NCI-H345 treated with DMSO at 0.1 percent for 48 hours (cell line): ENCODE results near the gene NEDD4L.
"Not testable (repeated sequence)": the region's sequence is repeated elsewhere in the genome, so short reads cannot be mapped to it uniquely, and the experiment has no call there.

ENCODE experiments used
- DNase-seq: peaks from one replicate; lab custom pipeline; 2025; ENCODE audit not compliant: unreplicated experiment; lab: John Stamatoyannopoulos, UW

Gene NEDD4L

GRCh38 chr18:58362829-58363271, 318.8 kb downstream of the NEDD4L start:
- no peak for DNase-seq

DNA sequence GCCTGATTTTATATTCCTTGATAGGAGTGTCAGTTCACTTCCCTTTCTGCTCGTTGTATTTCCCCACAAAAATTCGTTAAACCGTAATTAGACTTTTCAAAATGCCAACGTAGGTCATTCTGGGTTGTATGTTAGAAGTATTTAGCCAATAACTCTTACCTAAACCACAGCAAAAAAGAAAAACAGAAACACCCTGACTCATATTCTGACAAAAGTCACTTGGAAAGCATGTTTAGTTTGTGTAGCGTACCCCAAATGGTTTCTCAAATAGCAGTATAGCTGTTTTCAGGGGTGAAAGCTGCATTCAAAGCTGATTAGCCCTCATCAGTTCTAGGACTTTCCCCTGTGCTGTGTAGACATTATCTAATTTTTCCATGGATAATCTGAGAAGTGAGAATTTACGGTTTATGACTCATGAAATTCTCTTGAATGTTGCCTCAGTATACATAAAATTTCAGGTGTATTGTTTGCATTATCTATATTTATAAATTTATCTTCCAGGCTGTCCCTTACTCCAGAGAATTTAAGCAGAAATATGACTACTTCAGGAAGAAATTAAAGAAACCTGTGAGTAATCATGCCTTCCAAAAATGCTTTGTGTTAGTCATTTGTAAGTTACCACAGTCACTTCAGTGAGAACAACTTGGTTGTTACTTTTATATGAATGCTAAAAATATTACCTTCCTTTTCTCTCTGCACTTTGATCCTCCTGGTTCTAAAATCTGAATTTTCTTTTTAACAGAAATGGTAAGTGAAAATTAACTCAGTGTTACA, 319.9 kb downstream of the NEDD4L start:
- DNase-seq: no peak

GRCh38 chr18:58364876-58365528, 321.0 kb downstream of the NEDD4L start:
- DNase-seq: no peak

- DNase-seq: no peak
These were observed 323.6 kb downstream of the NEDD4L start for GRCh38 chr18:58367425-58368140.

DNA sequence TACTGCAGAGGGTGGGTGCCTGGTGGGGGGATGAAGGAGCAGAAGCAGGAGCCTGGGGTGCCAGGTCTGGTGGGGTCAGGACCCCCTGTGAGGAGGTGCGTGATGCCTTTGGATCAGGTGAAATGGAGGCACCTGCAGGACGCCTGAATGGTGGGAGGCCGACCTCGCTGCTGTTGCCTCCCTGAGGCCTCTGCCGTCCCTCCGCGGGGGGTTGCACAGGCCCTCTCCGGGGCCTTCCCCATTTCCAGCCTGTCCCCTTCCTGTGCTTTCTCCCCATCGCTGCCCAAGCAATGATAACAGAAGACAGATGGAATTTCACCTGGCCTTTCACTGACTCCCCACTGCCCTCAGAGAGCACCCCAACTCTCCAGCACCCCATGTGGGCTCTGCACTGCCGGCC, 325.6 kb downstream of the NEDD4L start:
- DNase-seq: no peak

- no peak for DNase-seq
These were observed 326.1 kb downstream of the NEDD4L start for GRCh38 chr18:58370038-58370580.

DNA sequence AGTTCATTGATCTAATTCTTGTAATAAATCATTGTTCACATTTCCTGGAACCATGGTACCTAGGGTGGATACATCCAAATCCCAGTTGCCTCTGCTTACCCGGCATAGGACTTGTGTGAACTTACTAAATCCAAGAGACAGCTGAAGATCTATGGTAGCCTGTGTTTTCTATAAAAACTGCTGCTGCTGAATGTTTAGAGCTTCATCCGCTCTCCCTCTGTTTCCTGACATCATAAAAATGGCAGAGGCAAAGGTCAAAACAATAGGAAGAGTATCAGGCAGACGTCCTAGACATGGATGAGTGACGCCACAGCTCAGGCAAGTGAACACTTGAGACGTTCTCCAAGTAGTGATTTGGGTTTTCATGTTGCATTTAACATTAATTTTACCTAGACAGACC, 326.6 kb downstream of the NEDD4L start:
- DNase-seq: no peak

GRCh38 chr18:58373481-58373880, 329.5 kb downstream of the NEDD4L start:
- no peak for DNase-seq

DNA sequence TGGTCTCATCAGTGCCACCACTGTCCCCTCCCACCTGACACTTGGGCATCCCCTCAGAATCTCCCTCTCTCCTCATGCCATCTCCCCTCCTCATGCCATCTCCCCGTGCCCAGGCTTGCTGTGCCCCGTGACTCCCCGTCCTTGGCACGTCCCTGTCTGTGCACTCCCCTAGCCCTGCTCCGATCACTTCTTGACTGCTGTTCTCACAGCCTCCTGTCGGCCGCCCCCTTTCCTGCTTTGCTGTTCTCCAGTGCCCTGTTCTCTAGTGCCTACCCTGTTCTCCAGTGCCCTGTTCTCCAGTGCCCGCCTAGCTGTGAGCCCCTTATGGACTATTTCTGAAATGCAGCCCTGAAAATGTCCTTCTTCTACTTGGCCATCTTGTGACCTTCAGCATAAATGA, 331.0 kb downstream of the NEDD4L start:
- no peak for DNase-seq

- DNase-seq: no peak
These were observed 334.7 kb downstream of the NEDD4L start for GRCh38 chr18:58378411-58379379.

DNA sequence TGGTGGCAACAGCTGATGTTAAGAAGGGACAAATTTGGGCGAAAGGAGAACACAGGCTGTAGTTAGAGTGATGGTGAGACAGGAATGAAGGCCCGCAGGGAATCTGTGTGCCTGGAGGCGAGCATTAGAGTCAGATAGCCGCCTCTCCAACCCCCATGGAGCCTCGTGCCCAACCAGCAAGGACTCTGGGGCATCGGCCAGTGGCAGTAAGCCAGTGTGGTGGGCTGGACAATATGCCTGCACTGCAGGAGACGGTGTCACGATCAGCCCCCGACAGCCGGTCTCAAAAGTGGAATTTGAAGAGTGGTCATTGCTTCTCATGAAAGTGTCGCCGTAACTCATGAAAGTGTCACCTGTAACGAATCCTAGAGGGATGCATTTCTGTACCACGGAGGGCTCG, 335.4 kb downstream of the NEDD4L start:
- no peak for DNase-seq

DNA sequence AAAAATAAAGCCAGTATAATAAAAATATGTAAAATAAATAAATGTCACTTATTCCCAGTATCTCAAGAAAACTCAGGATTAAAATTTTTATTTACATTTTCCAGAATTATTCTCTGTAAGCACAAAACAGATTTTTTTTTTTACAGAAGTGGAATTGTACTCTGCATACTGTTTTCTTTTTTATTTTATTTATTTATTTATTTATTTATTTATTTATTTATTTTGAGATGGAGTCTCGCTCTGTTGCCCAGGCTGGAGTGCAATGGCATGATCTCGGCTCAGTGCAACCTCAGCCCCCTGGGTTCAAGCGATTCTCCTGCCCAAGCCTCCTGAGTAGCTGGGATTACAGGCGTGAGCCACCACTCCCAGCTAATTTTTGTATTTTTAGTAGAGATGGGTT, 336.1 kb downstream of the NEDD4L start:
- DNase-seq: not testable (repeated sequence)

DNA sequence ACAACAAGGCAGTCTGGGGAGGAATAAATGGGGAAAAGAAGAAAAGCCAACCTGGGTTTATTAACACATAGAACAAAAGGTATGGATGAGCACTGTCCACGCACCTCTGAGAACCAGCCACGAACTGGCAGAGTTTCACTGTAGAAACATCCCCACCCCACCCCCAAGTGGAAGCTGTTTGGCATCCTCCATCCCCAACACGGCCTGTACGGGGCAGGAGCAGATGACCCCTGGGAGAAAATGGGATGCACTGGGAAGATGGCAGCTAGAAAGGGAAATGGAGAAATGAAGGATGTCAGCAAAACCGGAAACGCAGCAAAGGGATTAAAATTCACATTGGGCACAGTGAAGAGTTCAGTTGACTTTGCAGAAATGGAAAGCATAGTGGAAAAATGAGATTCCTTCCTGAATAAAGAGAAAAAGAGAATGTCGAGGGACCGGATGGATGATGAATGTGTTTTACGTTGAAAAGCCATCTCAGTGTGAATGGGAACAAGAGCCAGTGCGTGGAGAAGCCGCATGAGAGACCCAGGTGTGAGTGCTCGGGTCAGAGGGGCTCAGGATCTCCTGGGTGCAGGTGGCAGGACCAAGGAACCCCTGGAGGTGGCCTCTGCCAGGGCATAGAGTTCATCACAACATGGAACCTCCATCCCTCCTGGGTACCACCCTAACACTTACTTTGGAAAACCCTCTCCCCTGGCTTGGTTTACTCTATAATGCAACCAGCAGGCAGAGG, 337.8 kb downstream of the NEDD4L start:
- no peak for DNase-seq

DNA sequence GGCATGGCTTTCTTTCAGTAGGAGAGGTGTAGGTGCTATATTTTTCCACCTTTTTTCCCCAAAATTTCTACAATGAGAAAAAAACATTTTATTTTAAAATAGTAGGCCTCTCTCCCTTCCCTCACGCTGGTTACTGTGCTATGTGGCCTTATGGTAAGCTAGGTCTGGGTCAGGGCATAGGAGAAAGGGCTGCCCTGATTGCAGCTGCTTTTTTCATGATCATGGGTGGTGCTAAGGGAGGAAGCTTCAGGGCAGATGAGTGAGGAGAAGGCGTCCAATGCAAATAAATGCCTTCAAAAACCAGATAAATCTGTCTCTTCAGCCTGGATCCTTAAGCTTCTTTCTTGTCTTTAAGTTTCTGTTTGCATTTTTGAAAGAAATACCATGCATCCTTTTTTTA, 338.4 kb downstream of the NEDD4L start:
- no peak for DNase-seq

GRCh38 chr18:58385472-58385871, 341.4 kb downstream of the NEDD4L start:
- no peak for DNase-seq

GRCh38 chr18:58386780-58387179, 342.8 kb downstream of the NEDD4L start:
- no peak for DNase-seq

DNA sequence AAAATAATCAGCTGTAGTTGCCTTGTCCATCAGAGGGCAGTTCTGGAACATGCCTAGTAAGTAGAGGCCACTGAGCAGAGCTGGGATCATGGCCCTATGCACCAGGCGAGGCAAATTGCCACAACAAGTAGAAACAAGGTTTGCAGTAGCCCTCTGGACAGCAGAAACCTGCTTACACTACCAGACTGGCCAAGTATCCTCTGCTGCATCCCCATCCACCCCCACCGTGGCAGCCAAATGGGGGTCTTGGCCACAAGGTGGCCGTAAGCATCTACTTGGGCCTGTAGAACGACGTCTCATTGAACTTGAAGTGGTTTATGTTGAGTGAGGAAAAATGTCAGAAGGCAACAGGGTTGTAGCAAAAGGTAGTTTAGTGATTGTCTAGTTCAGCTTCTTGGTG, 343.7 kb downstream of the NEDD4L start:
- no peak for DNase-seq

DNA sequence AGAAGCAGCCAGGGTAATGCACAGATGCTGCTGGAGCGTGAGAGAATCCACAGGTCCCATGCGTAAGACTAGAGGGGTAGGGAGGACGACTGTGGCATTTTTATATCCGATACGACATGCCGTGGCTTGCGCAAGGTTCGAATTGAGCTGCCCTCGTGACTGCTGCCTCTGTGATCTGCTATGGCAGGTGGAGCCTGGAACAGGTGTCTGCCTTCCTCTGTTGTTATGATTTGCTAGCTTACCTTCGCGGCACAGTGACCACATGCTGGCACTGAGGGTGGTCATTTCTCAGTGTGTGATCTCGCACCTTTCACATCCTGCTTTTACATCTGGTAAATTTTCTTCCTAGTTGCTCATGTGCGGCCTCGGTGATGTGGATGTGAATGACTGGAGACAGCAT, 344.7 kb downstream of the NEDD4L start:
- no peak for DNase-seq

GRCh38 chr18:58389745-58390144, 345.7 kb downstream of the NEDD4L start:
- DNase-seq: no peak

GRCh38 chr18:58390399-58390798, 346.4 kb downstream of the NEDD4L start:
- DNase-seq: no peak
